Measurements from ENCODE around the gene SMIM38.

SMIM38 gene

GRCh38 chr11:69180726-69181125, 25.0 kb downstream of the SMIM38 start:
- DNase-seq (ENCODE audit: low read depth in 2 of 2) = no peak

GRCh38 chr11:69183613-69184012, 27.9 kb downstream of the SMIM38 start:
- DNase-seq (ENCODE audit: low read depth in 2 of 2) = no peak

GRCh38 chr11:69186316-69187260, 30.9 kb downstream of the SMIM38 start:
- DNase-seq (ENCODE audit: low read depth in 2 of 2) = no peak

GRCh38 chr11:69187540-69188065, 31.9 kb downstream of the SMIM38 start:
- DNase-seq (ENCODE audit: low read depth in 2 of 2) = no peak

- DNase-seq (ENCODE audit: low read depth in 2 of 2) = no peak
These were observed 33.3 kb downstream of the SMIM38 start for GRCh38 chr11:69189059-69189458.

- no peak for DNase-seq (ENCODE audit: low read depth in 2 of 2)
These were observed 35.2 kb downstream of the SMIM38 start for GRCh38 chr11:69190796-69191536.

- no peak for DNase-seq (ENCODE audit: low read depth in 2 of 2)
These were observed 36.6 kb downstream of the SMIM38 start for GRCh38 chr11:69192301-69192721.

- DNase-seq (ENCODE audit: low read depth in 2 of 2) = no peak
These were observed 37.4 kb downstream of the SMIM38 start for GRCh38 chr11:69193151-69193550.

- no peak for DNase-seq (ENCODE audit: low read depth in 2 of 2)
These were observed 37.9 kb downstream of the SMIM38 start for GRCh38 chr11:69193629-69194028.

- DNase-seq (ENCODE audit: low read depth in 2 of 2) = no peak
These were observed 38.7 kb downstream of the SMIM38 start for GRCh38 chr11:69194396-69194795.

GRCh38 chr11:69194956-69195355, 39.2 kb downstream of the SMIM38 start:
- no peak for DNase-seq (ENCODE audit: low read depth in 2 of 2)

- DNase-seq (ENCODE audit: low read depth in 2 of 2) = no peak
These were observed 40.4 kb downstream of the SMIM38 start for GRCh38 chr11:69195824-69196782.

GRCh38 chr11:69196783-69197169, 41.0 kb downstream of the SMIM38 start:
- no peak for DNase-seq (ENCODE audit: low read depth in 2 of 2)

- DNase-seq (ENCODE audit: low read depth in 2 of 2) = no peak
These were observed 43.3 kb downstream of the SMIM38 start for GRCh38 chr11:69198891-69199582.

- DNase-seq (ENCODE audit: low read depth in 2 of 2) = no peak
These were observed 44.0 kb downstream of the SMIM38 start for GRCh38 chr11:69199583-69200315.

- DNase-seq (ENCODE audit: low read depth in 2 of 2) = no peak
These were observed 44.8 kb downstream of the SMIM38 start for GRCh38 chr11:69200331-69201065.

GRCh38 chr11:69201066-69201365, 45.3 kb downstream of the SMIM38 start:
- no peak for DNase-seq (ENCODE audit: low read depth in 2 of 2)

- DNase-seq (ENCODE audit: low read depth in 2 of 2) = no peak
These were observed 46.1 kb downstream of the SMIM38 start for GRCh38 chr11:69201764-69202370.
